Amniotic epithelial cell (primary cell): Measurements from ENCODE around the gene ALG9.

ENCODE experiments used
- DNase-seq: peaks from one replicate; pipeline ENCODE4 v3.0.0-alpha.2; 2010; ENCODE audit warnings: low read depth

Gene ALG9

GRCh38 chr11:111835665-111836064 is 35.7 kb downstream of the ALG9 start:
- no peak for DNase-seq

- no peak for DNase-seq
Observed at GRCh38 chr11:111834432-111835163, 36.8 kb downstream of the ALG9 start.

GRCh38 chr11:111833524-111833923 is 37.9 kb downstream of the ALG9 start:
- DNase-seq: peak; percentile 68

- DNase-seq: no peak
Observed at GRCh38 chr11:111829185-111829968, 42.0 kb downstream of the ALG9 start.

GRCh38 chr11:111826322-111826950 is 44.9 kb downstream of the ALG9 start:
- DNase-seq: no peak

GRCh38 chr11:111823629-111824028 is 47.8 kb downstream of the ALG9 start:
- no peak for DNase-seq

GRCh38 chr11:111823131-111823530 is 48.2 kb downstream of the ALG9 start:
- DNase-seq: no peak

GRCh38 chr11:111819829-111820237 is 51.5 kb downstream of the ALG9 start:
- no peak for DNase-seq

GRCh38 chr11:111819161-111819828 is 52.1 kb downstream of the ALG9 start:
- DNase-seq: peak; percentile 98

GRCh38 chr11:111815489-111815888 is 55.9 kb downstream of the ALG9 start:
- peak; percentile 75 for DNase-seq

GRCh38 chr11:111814557-111815320 is 56.6 kb downstream of the ALG9 start:
- peak; percentile 92 for DNase-seq

- DNase-seq: peak; percentile 58
Observed at GRCh38 chr11:111814106-111814505, 57.3 kb downstream of the ALG9 start.

- DNase-seq: no peak
Observed at GRCh38 chr11:111812211-111812610, 59.2 kb downstream of the ALG9 start.

GRCh38 chr11:111811445-111811844 is 59.9 kb downstream of the ALG9 start:
- no peak for DNase-seq

- DNase-seq: no peak
Observed at GRCh38 chr11:111808834-111809233, 62.5 kb downstream of the ALG9 start.

GRCh38 chr11:111808063-111808588 is 63.3 kb downstream of the ALG9 start:
- no peak for DNase-seq

- no peak for DNase-seq
Observed at GRCh38 chr11:111807076-111807475, 64.3 kb downstream of the ALG9 start.

- no peak for DNase-seq
Observed at GRCh38 chr11:111801135-111801534, 70.2 kb downstream of the ALG9 start.

- DNase-seq: no peak
Observed at GRCh38 chr11:111798279-111798678, 73.1 kb downstream of the ALG9 start.

GRCh38 chr11:111797145-111797581 is 74.2 kb downstream of the ALG9 start:
- peak; percentile 45 for DNase-seq

GRCh38 chr11:111796696-111797095 is 74.7 kb downstream of the ALG9 start:
- DNase-seq: no peak
